ENCODE data around the gene OXCT1.

GRCh38 chr5:41840251-41840650 is 30.0 kb downstream of the OXCT1 start:
- no peak for TF ChIP-seq CTCF (IDR thresholded peaks at IDR 0.05)
- no peak for TF ChIP-seq POLR2A (IDR thresholded peaks at IDR 0.05)
- TF ChIP-seq EP300 (IDR thresholded peaks at IDR 0.05), result no peak
